C4-2B (cell line): ENCODE data around the gene USP48.

Source experiments
- CTCF ChIP-seq: fragments of 450-650 bp; conservative IDR thresholded peaks from 2 replicates; pipeline ENCODE4 v1.5.1; 2017; ENCODE audit warnings: mild to moderate bottlenecking
- ZFX ChIP-seq: fragments of 450-650 bp; IDR thresholded peaks from 2 replicates; pipeline ENCODE4 v1.6.1; 2017

- no peak for TF ChIP-seq CTCF
- TF ChIP-seq ZFX = no peak
Measured at GRCh38 chr1:21749109-21749508, 33.8 kb downstream of the USP48 start.
